Measurements from ENCODE around the gene EMC7.

GRCh38 chr15:34116620-34117019, 15.0 kb upstream of the EMC7 start:
- no peak for TF ChIP-seq ELF1 (IDR thresholded peaks at IDR 0.05; ENCODE audit: borderline replicate concordance, low read depth)
- TF ChIP-seq POLR2A (IDR thresholded peaks at IDR 0.05; ENCODE audit: borderline replicate concordance, extremely low read depth, insufficient read depth, insufficient read length), result no peak
- TF ChIP-seq JUND (IDR thresholded peaks at IDR 0.05), result no peak
- no peak for TF ChIP-seq EZH2phosphoT487 (IDR thresholded peaks at IDR 0.05; ENCODE audit: borderline replicate concordance)
- TF ChIP-seq, protein P1, sequence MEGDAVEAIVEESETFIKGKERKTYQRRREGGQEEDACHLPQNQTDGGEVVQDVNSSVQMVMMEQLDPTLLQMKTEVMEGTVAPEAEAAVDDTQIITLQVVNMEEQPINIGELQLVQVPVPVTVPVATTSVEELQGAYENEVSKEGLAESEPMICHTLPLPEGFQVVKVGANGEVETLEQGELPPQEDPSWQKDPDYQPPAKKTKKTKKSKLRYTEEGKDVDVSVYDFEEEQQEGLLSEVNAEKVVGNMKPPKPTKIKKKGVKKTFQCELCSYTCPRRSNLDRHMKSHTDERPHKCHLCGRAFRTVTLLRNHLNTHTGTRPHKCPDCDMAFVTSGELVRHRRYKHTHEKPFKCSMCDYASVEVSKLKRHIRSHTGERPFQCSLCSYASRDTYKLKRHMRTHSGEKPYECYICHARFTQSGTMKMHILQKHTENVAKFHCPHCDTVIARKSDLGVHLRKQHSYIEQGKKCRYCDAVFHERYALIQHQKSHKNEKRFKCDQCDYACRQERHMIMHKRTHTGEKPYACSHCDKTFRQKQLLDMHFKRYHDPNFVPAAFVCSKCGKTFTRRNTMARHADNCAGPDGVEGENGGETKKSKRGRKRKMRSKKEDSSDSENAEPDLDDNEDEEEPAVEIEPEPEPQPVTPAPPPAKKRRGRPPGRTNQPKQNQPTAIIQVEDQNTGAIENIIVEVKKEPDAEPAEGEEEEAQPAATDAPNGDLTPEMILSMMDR (IDR thresholded peaks at IDR 0.05 in 2 of 3, conservative IDR thresholded peaks at IDR 0.05 in 1 of 3; ENCODE audit: borderline replicate concordance in 1 of 3, insufficient read depth in 1 of 3, low read depth in 2 of 3, low read length in 2 of 3), result no peak
- no peak for TF ChIP-seq ATF3 (IDR thresholded peaks at IDR 0.05)
- no peak for TF ChIP-seq SP1 (IDR thresholded peaks at IDR 0.05; ENCODE audit: low read depth)
- TF ChIP-seq ZNF274 (IDR thresholded peaks at IDR 0.05; ENCODE audit: low read depth, low read length), result no peak
- TF ChIP-seq YY1 (IDR thresholded peaks at IDR 0.05; ENCODE audit: extremely low read depth, insufficient replicate concordance, low read depth, low read length), result no peak
